ENCODE data around the gene STUM.

DNA sequence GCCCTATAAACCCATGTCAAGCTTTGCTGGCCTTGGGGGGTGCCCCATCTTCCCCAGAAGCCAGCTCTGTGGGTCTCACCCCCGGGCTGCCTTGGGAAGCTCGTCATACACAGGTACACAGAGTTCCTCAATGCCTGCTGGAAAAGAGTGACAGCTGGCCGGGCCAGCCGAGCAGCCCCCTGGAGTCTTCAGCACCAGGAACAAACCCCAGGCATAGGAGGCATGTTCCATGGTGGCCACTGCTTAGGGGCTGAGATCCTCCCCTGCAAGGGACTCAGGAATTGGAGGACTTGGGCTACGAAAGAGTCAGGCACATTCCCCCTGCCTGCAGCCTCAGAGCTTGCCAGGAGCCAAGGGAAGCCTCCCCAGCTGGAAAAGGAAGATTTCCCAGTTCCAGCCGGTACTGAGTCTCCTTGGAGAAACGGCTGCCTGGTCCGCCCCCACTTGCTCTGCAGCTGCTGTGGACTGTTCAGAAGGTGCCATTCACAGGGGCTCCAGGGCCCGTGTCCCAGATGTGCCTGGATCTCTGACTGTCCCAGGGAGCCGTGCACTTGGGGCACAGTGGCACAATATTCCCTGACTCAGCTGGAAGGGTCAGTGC is 89.5 kb downstream of the STUM start:
- TF ChIP-seq, protein P1, sequence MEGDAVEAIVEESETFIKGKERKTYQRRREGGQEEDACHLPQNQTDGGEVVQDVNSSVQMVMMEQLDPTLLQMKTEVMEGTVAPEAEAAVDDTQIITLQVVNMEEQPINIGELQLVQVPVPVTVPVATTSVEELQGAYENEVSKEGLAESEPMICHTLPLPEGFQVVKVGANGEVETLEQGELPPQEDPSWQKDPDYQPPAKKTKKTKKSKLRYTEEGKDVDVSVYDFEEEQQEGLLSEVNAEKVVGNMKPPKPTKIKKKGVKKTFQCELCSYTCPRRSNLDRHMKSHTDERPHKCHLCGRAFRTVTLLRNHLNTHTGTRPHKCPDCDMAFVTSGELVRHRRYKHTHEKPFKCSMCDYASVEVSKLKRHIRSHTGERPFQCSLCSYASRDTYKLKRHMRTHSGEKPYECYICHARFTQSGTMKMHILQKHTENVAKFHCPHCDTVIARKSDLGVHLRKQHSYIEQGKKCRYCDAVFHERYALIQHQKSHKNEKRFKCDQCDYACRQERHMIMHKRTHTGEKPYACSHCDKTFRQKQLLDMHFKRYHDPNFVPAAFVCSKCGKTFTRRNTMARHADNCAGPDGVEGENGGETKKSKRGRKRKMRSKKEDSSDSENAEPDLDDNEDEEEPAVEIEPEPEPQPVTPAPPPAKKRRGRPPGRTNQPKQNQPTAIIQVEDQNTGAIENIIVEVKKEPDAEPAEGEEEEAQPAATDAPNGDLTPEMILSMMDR (IDR thresholded peaks at IDR 0.05), result peak in 1 of 4 experiments; percentile 5
- TF ChIP-seq POLR2A (IDR thresholded peaks at IDR 0.05) (no peak), EP300 (IDR thresholded peaks at IDR 0.05) (no peak), POLR2AphosphoS5 (IDR thresholded peaks at IDR 0.05) (no peak)
